CD4-positive, alpha-beta T cell (primary cell): ENCODE measurements around the gene FABP2. TPM values are rescaled to one million over a fixed set of nuclear protein-coding genes. Genes with fewer than 3 reads are reported as not detected.
"Not testable (repeated sequence)": the region's sequence is repeated elsewhere in the genome, so short reads cannot be mapped to it uniquely, and the experiment has no call there.

Experiments
- ATAC-seq: fragments of 200-7000 bp; cut with Tn5 transposase; one replicate; pipeline ENCODE4 v1.10.0; 2022; ENCODE audit warnings: mild to moderate bottlenecking; ENCODE audit not compliant: poor library complexity
- CTCF ChIA-PET: fragments of 350-600 bp; sonication (Branson Sonifier 250); formaldehyde crosslinking; loops from one replicate; lab custom pipeline; 2021; ENCODE audit warnings: antibody characterized with exemption, inconsistent platforms; lab: Charles Lee
- POLR2A ChIA-PET: fragments of 350-600 bp; sonication (Branson Sonifier 250); formaldehyde crosslinking; loops from one replicate; lab custom pipeline; 2021; ENCODE audit warnings: antibody characterized with exemption, inconsistent platforms; lab: Charles Lee
- DNase-seq, 14 experiments: peaks; one replicate each; pipeline ENCODE4 v3.0.0-alpha.2; 2013 to 2020; ENCODE audit warnings: mixed read lengths in 2 of 14
- H3K27ac ChIP-seq, 2 donors: one replicate each; pipeline versions ENCODE4 v1.5.1 to v1.7.0; 2013; ENCODE audit warnings: low read length in 2 of 2, low read depth in 1 of 2, mild to moderate bottlenecking in 1 of 2
- H3K27me3 ChIP-seq, 2 experiments: 1 replicate in 1 of 2; 2 replicates in 1 of 2; pipeline versions ENCODE4 v1.6.1 to v1.7.0; 2013; ENCODE audit warnings: low read length in 2 of 2, control low read depth in 1 of 2, mild to moderate bottlenecking in 1 of 2, moderate library complexity in 1 of 2; ENCODE audit not compliant: insufficient read depth in 2 of 2, control insufficient read depth in 1 of 2
- H3K36me3 ChIP-seq: one replicate; pipeline ENCODE4 v1.6.1; 2013; ENCODE audit warnings: low read length, control low read depth; ENCODE audit not compliant: insufficient read depth
- H3K4me1 ChIP-seq: one replicate; pipeline ENCODE4 v1.6.1; 2013; ENCODE audit warnings: low read length, control low read depth; ENCODE audit not compliant: insufficient read depth
- H3K4me3 ChIP-seq: one replicate; pipeline ENCODE4 v1.5.1; 2013; ENCODE audit warnings: mild to moderate bottlenecking, low read length, moderate library complexity
- H3K9me3 ChIP-seq, 2 experiments: 1 replicate in 1 of 2; 2 replicates in 1 of 2; pipeline versions ENCODE4 v1.6.1 to v1.7.0; 2013; ENCODE audit warnings: low read length in 2 of 2, mild to moderate bottlenecking in 2 of 2, control low read depth in 1 of 2, moderate library complexity in 1 of 2; ENCODE audit not compliant: control insufficient read depth in 1 of 2, insufficient read depth in 1 of 2
- H3K27ac Mint-ChIP-seq: one replicate; pipeline ENCODE4 v1.8.0; 2020; ENCODE audit warnings: mixed read lengths
- H3K27me3 Mint-ChIP-seq: one replicate; pipeline ENCODE4 v1.8.0; 2021; ENCODE audit warnings: mixed read lengths
- H3K36me3 Mint-ChIP-seq: one replicate; pipeline ENCODE4 v1.8.0; 2021; ENCODE audit warnings: low read depth, mixed read lengths
- H3K4me1 Mint-ChIP-seq: one replicate; pipeline ENCODE4 v1.8.0; 2021; ENCODE audit warnings: low read depth, mixed read lengths
- H3K4me3 Mint-ChIP-seq: one replicate; pipeline ENCODE4 v1.8.0; 2020; ENCODE audit warnings: mild to moderate bottlenecking, mixed read lengths
- H3K9me3 Mint-ChIP-seq: one replicate; pipeline ENCODE4 v1.8.0; 2020; ENCODE audit warnings: mixed read lengths
- intact Hi-C, 2 experiments: fragments of 100-400 bp; cut with DNase I in 1 of 2; cut with micrococcal nuclease in 1 of 2; formaldehyde crosslinking; loops; one replicate each; pipeline versions ENCODE4 v1.15.1 to v1.9.0; 2023 to 2025; cut with DNase I, micrococcal nuclease
- total RNA-seq, 174 experiments: library from RNA in 2 of 174; stranded (reverse) in 2 of 174; gene quantifications; one replicate each; pipeline ENCODE4 v1.2.3 and lab custom pipeline; 2021 to 2026
- TF ChIP-seq, protein P1 (sequence below): fragments of 200-600 bp; IDR thresholded peaks from one replicate; pipeline ENCODE4 v1.8.0; 2022; ENCODE audit warnings: antibody characterized with exemption, mild to moderate bottlenecking

The FABP2 gene
- total RNA-seq, 2 experiments from 2014 or later = not detected

DNA sequence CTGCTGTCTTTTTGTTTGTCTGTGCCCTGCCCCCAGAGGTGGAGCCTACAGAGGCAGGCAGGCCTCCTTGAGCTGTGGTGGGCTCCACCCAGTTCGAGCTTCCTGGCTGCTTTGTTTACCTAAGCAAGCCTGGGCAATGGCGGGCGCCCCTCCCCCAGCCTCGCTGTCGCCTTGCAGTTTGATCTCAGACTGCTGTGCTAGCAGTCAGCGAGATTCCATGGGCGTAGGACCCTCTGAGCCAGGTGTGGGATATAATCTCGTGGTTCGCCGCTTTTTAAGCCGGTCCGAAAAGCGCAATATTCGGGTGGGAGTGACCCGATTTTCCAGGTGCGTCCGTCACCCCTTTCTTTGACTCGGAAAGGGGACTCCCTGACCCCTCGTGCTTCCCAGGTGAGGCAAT, 42.4 kb downstream of the FABP2 start:
- peaks cover 19% of the 10 kb centered on the region for H3K36me3 Mint-ChIP-seq
- H3K9me3 Mint-ChIP-seq, H3K4me3 Mint-ChIP-seq, H3K27ac Mint-ChIP-seq, intact Hi-C loops, H3K4me1 ChIP-seq, H3K27me3 Mint-ChIP-seq, DNase-seq, H3K36me3 ChIP-seq, H3K27ac ChIP-seq, H3K9me3 ChIP-seq, ATAC-seq, CTCF ChIA-PET, H3K4me3 ChIP-seq, H3K27me3 ChIP-seq: not testable (repeated sequence)
- POLR2A ChIA-PET = interaction anchor here (0.6 kb wide), 1 partner anchor 311 kb away, joined by 3 read pairs; no protein-coding TSS in a partner anchor
- H3K4me1 Mint-ChIP-seq = peaks cover 36% of the 10 kb centered on the region

DNA sequence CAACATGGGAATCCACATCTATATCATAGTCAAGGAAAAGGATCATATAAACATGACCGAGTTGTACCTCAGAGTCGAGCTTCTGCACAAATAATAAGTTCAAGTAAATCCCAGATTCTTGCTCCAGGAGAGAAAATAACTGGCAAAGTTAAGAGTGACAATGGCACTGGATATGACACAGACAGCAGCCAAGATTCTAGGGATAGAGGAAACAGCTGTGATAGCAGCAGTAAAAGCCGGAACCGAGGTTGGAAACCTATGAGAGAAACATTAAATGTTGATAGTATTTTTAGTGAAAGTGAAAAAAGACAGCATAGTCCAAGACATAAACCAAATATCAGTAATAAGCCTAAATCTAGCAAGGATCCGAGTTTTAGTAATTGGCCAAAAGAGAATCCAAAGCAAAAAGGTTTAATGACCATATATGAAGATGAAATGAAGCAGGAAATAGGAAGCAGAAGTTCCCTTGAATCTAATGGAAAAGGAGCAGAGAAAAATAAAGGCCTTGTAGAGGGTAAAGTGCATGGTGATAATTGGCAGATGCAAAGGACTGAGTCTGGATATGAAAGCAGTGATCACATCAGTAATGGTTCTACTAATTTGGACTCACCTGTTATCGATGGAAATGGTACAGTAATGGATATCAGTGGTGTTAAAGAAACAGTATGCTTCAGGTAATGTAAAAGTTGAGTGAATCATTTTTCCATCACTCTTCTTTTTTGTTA, 50.4 kb downstream of the FABP2 start:
- CTCF ChIA-PET = no interaction called here
- TF ChIP-seq, protein P1, sequence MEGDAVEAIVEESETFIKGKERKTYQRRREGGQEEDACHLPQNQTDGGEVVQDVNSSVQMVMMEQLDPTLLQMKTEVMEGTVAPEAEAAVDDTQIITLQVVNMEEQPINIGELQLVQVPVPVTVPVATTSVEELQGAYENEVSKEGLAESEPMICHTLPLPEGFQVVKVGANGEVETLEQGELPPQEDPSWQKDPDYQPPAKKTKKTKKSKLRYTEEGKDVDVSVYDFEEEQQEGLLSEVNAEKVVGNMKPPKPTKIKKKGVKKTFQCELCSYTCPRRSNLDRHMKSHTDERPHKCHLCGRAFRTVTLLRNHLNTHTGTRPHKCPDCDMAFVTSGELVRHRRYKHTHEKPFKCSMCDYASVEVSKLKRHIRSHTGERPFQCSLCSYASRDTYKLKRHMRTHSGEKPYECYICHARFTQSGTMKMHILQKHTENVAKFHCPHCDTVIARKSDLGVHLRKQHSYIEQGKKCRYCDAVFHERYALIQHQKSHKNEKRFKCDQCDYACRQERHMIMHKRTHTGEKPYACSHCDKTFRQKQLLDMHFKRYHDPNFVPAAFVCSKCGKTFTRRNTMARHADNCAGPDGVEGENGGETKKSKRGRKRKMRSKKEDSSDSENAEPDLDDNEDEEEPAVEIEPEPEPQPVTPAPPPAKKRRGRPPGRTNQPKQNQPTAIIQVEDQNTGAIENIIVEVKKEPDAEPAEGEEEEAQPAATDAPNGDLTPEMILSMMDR = no peak
- no peak for ATAC-seq

DNA sequence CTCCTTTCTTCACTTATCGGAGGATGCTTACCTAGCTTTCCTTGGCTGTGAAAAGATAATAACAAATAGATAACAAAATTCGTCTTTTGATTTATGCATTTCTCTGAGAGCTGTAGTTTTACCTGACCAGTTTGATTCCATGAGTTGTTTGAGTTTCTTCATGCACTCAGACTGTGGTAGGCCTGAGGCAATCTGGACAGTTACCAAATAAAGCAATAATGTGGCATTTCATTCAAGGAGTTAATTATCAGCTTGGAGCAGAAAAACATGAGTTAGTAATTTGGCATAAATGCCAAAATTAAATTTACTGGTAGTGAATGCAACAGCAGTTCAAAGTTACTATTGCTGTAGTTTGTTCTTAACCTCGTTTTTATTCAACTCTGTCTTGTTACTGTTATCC, 53.5 kb downstream of the FABP2 start:
- Mint-ChIP-seq H3K27ac (no peak overlapping the region), H3K9me3 (no peaks in the 10 kb centered on the region), H3K27me3 (no peaks in the 10 kb centered on the region), H3K36me3 (peaks cover 82% of the 10 kb centered on the region), H3K4me1 (no peaks in the 10 kb centered on the region), H3K4me3 (no peak overlapping the region)
- ATAC-seq (no peak), DNase-seq (no peak)
- Histone ChIP-seq H3K4me3 (no peak overlapping the region), H3K9me3 (no peaks in the 10 kb centered on the region), H3K36me3 (peaks cover 16% of the 10 kb centered on the region), H3K4me1 (no peaks in the 10 kb centered on the region), H3K27me3 (no peaks in the 10 kb centered on the region), H3K27ac (no peak overlapping the region)
- TF ChIP-seq, protein P1 = no peak
- ChIA-PET POLR2A (no interaction called here), CTCF (interaction anchor here (1.3 kb wide), 1 partner anchor 47 kb away, joined by 3 read pairs; no protein-coding TSS in a partner anchor)
- intact Hi-C loops = no loop called here

More for the DNA sequence above, 50.4 kb downstream of the FABP2 start:
- DNase-seq = no peak
- POLR2A ChIA-PET = no interaction called here
- Mint-ChIP-seq H3K4me1 (no peaks in the 10 kb centered on the region), H3K9me3 (no peaks in the 10 kb centered on the region), H3K27me3 (no peaks in the 10 kb centered on the region), H3K36me3 (peaks cover 60% of the 10 kb centered on the region), H3K27ac (no peak overlapping the region), H3K4me3 (no peak overlapping the region)
- Histone ChIP-seq H3K27ac (no peak overlapping the region), H3K4me1 (no peaks in the 10 kb centered on the region), H3K4me3 (no peak overlapping the region), H3K27me3 (no peaks in the 10 kb centered on the region), H3K36me3 (peaks cover 16% of the 10 kb centered on the region), H3K9me3 (no peaks in the 10 kb centered on the region)
- intact Hi-C loops = no loop called here

Other genes with a start within 250 kb of the FABP2 start
- not detected for gene MYOZ2, start 186.3 kb downstream of the FABP2 start, total RNA-seq
- gene USP53, start 109.4 kb downstream of the FABP2 start, total RNA-seq = 10 to 100 TPM; 15.1 to 15.5 TPM